HG03342 (cell line): ENCODE data around the gene SH3BP1.
"Not testable (repeated sequence)": the region's sequence is repeated elsewhere in the genome, so short reads cannot be mapped to it uniquely, and the experiment has no call there.

Experiments used
- ATAC-seq: cut with Tn5 transposase; IDR thresholded peaks from one replicate; pipeline ENCODE4 v1.9.1; 2021; ENCODE audit warnings: mild to moderate bottlenecking, moderate library complexity; ENCODE audit not compliant: unreplicated experiment

Gene SH3BP1

GRCh38 chr22:37639070-37639760 lies at the start of gene SH3BP1:
Gene SH3BP1 (plus strand): TSS chr22:37639669. CDS start chr22:37639788, 119 bp downstream.
- no peak for ATAC-seq

- ATAC-seq = not testable (repeated sequence)
Measured at GRCh38 chr22:37591081-37591480, 48.4 kb upstream of the SH3BP1 start.

- ATAC-seq = no peak
Measured at GRCh38 chr22:37591823-37592404, 47.6 kb upstream of the SH3BP1 start.

- no peak for ATAC-seq
Measured at GRCh38 chr22:37594237-37594636, 45.2 kb upstream of the SH3BP1 start.

GRCh38 chr22:37599153-37599552 lies 40.3 kb upstream of the SH3BP1 start:
- no peak for ATAC-seq

GRCh38 chr22:37601203-37601539 lies 38.3 kb upstream of the SH3BP1 start:
- no peak for ATAC-seq

GRCh38 chr22:37601540-37602442 lies 37.7 kb upstream of the SH3BP1 start:
- no peak for ATAC-seq

GRCh38 chr22:37602546-37603277 lies 36.8 kb upstream of the SH3BP1 start:
- ATAC-seq = not testable (repeated sequence)

GRCh38 chr22:37604074-37604473 lies 35.4 kb upstream of the SH3BP1 start:
- ATAC-seq = no peak

GRCh38 chr22:37604875-37605274 lies 34.6 kb upstream of the SH3BP1 start:
- no peak for ATAC-seq

- ATAC-seq = peak; percentile 33
Measured at GRCh38 chr22:37607010-37607934, 32.2 kb upstream of the SH3BP1 start.

GRCh38 chr22:37607935-37608476 lies 31.5 kb upstream of the SH3BP1 start:
- ATAC-seq = no peak

GRCh38 chr22:37608477-37609239 lies 30.8 kb upstream of the SH3BP1 start, which contains the start of gene GGA1:
Gene GGA1 (plus strand): TSS chr22:37608834. CDS start chr22:37608861, 27 bp downstream.
- ATAC-seq = peak; percentile 63

- no peak for ATAC-seq
Measured at GRCh38 chr22:37609240-37610152, 30.0 kb upstream of the SH3BP1 start.

- ATAC-seq = not testable (repeated sequence)
Measured at GRCh38 chr22:37610153-37610475, 29.4 kb upstream of the SH3BP1 start.

- ATAC-seq = no peak
Measured at GRCh38 chr22:37610480-37611129, 28.9 kb upstream of the SH3BP1 start.

GRCh38 chr22:37611207-37611606 lies 28.3 kb upstream of the SH3BP1 start:
- no peak for ATAC-seq
